ENCODE measurements around the gene IGFBP7. TPM values are rescaled to one million over a fixed set of nuclear protein-coding genes. Genes with fewer than 3 reads are reported as not detected.

Gene IGFBP7
- total RNA-seq, 4 donors from 2014 or later, result 1,415 to 3,184 (median 2,179) TPM

DNA sequence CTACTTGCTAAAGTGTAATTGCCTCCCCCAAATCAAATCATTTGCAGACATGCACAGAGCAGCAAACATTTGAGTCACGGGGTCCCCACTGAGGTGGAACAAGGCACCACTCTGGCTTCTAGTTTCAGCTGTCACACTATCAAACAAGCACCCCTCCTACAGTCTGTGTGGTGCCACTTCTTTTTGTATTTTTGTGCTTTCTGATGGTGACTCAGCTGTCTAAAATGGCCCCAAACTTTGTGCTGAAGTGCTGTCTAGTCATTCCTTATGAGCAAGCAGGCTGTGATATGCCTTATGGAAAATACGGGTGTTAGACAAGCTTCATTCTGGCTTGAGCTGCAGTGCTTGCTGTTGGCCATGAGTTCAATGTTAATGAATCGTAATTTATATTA, 15.4 kb downstream of the IGFBP7 start:
- TF ChIP-seq, protein P1, sequence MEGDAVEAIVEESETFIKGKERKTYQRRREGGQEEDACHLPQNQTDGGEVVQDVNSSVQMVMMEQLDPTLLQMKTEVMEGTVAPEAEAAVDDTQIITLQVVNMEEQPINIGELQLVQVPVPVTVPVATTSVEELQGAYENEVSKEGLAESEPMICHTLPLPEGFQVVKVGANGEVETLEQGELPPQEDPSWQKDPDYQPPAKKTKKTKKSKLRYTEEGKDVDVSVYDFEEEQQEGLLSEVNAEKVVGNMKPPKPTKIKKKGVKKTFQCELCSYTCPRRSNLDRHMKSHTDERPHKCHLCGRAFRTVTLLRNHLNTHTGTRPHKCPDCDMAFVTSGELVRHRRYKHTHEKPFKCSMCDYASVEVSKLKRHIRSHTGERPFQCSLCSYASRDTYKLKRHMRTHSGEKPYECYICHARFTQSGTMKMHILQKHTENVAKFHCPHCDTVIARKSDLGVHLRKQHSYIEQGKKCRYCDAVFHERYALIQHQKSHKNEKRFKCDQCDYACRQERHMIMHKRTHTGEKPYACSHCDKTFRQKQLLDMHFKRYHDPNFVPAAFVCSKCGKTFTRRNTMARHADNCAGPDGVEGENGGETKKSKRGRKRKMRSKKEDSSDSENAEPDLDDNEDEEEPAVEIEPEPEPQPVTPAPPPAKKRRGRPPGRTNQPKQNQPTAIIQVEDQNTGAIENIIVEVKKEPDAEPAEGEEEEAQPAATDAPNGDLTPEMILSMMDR (IDR thresholded peaks at IDR 0.05), result no peak
- TF ChIP-seq EP300 (IDR thresholded peaks at IDR 0.05) (no peak), POLR2A (IDR thresholded peaks at IDR 0.05) (no peak)
- H3K9me3 ChIP-seq, result no peaks in the 10 kb centered on the region
- DNase-seq (ENCODE audit: low spot score in 2 of 2), result no peak
- H3K4me1 ChIP-seq, result peaks cover 0 to 84% (median 38%) of the 10 kb centered on the region in 4 donors
- H3K36me3 ChIP-seq, result peaks cover 0 to 2% (median 0%) of the 10 kb centered on the region in 3 donors
- peak overlapping the region in 1 of 4 donors; percentile 3 for H3K27ac ChIP-seq
- H3K4me3 ChIP-seq, result no peak overlapping the region
- 75 to 92% methylated on average over 3 of the region's 3 CpGs for WGBS, 2 donors
- no peaks in the 10 kb centered on the region for H3K27me3 ChIP-seq

DNA sequence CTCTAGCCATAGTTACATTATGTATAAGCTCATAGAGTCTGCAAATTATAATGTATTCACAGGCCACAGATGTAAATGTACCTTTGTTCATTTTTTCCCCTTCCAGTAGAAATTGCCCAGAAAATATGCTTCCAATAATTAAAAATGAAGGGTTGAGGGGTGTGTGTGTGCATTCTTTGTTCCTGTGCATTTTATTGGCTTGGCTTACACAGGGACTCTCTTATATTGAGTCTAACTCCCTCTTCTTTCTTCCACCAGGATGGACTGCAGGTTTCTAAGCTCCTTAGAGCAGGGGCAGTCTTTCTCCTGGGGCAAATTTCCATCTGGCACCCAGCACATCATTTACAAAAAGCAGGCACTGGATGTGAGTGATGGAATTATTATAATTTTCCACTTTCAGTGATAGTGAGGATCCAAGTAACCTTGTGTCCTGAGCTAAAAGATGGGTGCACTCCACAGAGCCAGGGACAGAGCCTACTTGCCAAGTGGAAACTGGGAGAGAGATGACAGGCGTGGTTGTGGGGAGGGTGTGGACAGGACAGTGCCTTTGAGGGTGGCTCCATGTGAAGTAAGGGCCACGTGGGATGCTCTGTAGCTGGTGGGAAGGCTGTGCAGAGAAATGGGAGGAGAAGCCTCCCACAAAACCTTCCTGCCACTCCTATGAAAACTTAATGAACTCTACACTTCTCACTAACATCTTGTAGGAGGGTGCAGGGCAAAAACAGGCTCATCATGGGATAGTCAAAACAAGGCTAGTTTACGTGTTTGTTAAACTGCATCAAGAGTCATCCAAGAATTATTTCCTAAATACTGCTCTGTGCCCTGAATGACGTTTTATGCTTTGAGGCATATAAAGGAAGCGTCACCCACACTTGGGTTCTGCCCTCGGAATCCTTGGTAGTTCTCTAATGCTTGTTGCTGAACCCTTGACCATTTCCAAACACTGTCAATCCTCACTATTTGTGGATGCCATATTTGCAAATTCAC, 16.0 kb downstream of the IGFBP7 start:
- Histone ChIP-seq H3K4me1 (peaks cover 0 to 81% (median 31%) of the 10 kb centered on the region in 4 donors), H3K9me3 (no peaks in the 10 kb centered on the region), H3K4me3 (no peak overlapping the region), H3K36me3 (peaks cover 0 to 6% (median 0%) of the 10 kb centered on the region in 3 donors), H3K27ac (peak overlapping the region in 2 of 4 donors; percentile 5 to 57), H3K27me3 (no peaks in the 10 kb centered on the region)
- WGBS, 2 donors, result 64 to 69% methylated on average over 6 of the region's 6 CpGs
- peak in 1 of 2 donors; percentile 40 for DNase-seq (ENCODE audit: low spot score in 2 of 2)
- TF ChIP-seq, protein P1 (IDR thresholded peaks at IDR 0.05), result no peak
- peak in 1 of 2 donors; percentile 6 for TF ChIP-seq EP300 (IDR thresholded peaks at IDR 0.05)

DNA sequence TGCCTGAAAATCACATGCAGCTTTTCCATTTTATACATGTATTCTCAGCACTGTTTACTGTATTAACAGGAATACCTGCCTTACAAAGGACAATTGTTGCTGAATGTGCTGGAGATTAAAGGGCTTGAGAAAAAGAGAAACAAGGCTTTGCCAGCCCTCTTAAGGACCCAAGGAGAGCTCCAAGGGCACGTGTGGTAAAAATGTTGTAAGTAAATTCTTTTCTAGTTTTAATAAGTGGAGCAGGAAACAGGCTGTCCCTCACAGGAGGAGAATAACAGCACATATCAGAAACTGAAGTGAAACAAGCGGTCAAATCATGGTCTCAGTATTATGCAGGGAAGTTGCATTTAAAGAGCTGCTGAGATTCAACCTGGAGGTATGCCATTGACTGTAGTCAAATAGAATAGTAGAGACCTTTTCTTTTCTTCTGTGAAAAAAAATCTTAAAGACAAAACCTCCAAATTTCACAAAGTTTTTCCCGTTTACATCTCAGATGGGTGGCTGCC, 18.5 kb downstream of the IGFBP7 start:
- 32 to 49% methylated on average over 3 of the region's 3 CpGs for WGBS, 2 donors
- peaks cover 0 to 57% (median 14%) of the 10 kb centered on the region in 4 donors for H3K4me1 ChIP-seq
- no peak overlapping the region for H3K4me3 ChIP-seq

DNA sequence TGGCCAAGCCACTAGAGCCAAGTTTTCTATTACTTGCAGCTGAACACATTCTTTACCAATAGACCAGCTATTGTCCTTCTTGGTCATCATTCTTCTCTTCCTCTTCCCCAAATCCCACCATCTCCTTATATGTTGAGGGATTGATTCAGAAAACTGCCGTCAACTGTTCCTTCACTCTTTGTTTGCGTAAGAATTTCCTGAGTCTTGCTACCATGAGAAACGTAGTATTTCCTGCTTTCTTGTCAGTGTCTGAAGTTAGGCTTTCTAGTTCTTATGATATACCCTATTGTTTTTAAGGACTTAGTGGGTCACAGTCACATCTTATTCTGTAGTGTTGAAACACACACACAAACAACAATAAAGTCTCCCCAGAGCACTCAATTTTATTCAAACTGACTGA, 20.1 kb downstream of the IGFBP7 start:
- Histone ChIP-seq H3K27ac (no peak overlapping the region), H3K36me3 (peaks cover 0 to 6% (median 0%) of the 10 kb centered on the region in 3 donors), H3K4me1 (peaks cover 0 to 41% (median 9%) of the 10 kb centered on the region in 4 donors), H3K4me3 (no peak overlapping the region), H3K27me3 (no peaks in the 10 kb centered on the region), H3K9me3 (peaks cover 0 to 2% (median 0%) of the 10 kb centered on the region in 4 donors)
- DNase-seq (ENCODE audit: low spot score in 2 of 2), result no peak
- 74 to 79% methylated on average over 3 of the region's 3 CpGs for WGBS, 2 donors
- TF ChIP-seq POLR2A (IDR thresholded peaks at IDR 0.05), result no peak

More for the DNA sequence above, 18.5 kb downstream of the IGFBP7 start:
- H3K9me3 ChIP-seq, result no peaks in the 10 kb centered on the region
- TF ChIP-seq POLR2A (IDR thresholded peaks at IDR 0.05) (no peak), EP300 (IDR thresholded peaks at IDR 0.05) (no peak)
- TF ChIP-seq, protein P1 (IDR thresholded peaks at IDR 0.05), result no peak
- peak overlapping the region in 2 of 4 donors; percentile 10 to 27 for H3K27ac ChIP-seq
- peaks cover 0 to 6% (median 0%) of the 10 kb centered on the region in 3 donors for H3K36me3 ChIP-seq
- H3K27me3 ChIP-seq, result no peaks in the 10 kb centered on the region
- DNase-seq (ENCODE audit: low spot score in 2 of 2), result no peak

DNA sequence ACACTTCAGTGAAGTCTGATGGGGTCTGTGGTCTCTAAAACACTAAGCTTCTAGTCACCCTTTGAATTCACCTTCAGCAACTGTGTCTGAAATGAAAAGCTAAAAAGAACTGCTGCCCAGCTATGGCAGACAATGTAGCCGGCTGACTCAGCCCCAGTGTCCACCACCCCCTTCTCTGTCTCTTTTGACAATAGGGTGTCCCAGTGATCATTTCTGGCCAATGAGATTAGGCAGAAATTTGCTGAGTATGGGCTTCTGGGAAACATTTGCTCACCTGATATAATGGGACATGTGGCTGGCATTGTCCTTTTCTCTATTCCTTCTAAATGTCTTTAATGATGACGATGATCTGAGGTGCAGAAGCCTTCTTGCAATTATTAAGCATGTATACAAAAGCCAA, 20.6 kb downstream of the IGFBP7 start:
- no peak for DNase-seq (ENCODE audit: low spot score in 2 of 2)
- TF ChIP-seq POLR2A (IDR thresholded peaks at IDR 0.05) (no peak), EP300 (IDR thresholded peaks at IDR 0.05) (no peak)
- TF ChIP-seq, protein P1 (IDR thresholded peaks at IDR 0.05), result no peak
- Histone ChIP-seq H3K9me3 (peaks cover 0 to 2% (median 0%) of the 10 kb centered on the region in 4 donors), H3K27ac (peak overlapping the region in 1 of 4 donors; percentile 21), H3K36me3 (peaks cover 0 to 6% (median 0%) of the 10 kb centered on the region in 3 donors), H3K4me1 (peaks cover 0 to 36% (median 7%) of the 10 kb centered on the region in 4 donors), H3K27me3 (no peaks in the 10 kb centered on the region), H3K4me3 (no peak overlapping the region)
- WGBS, 2 donors, result 90 to 94% methylated on average over 2 of the region's 2 CpGs
